ENCODE data around the gene FAS.

FAS gene

GRCh38 chr10:89047397-89047796, 56.8 kb downstream of the FAS start:
- no peak for DNase-seq

- DNase-seq = no peak
These were observed 61.0 kb downstream of the FAS start for GRCh38 chr10:89051593-89051992.

GRCh38 chr10:89053555-89053954, 63.0 kb downstream of the FAS start:
- DNase-seq = no peak

GRCh38 chr10:89055159-89055558, 64.6 kb downstream of the FAS start:
- DNase-seq = no peak

GRCh38 chr10:89062861-89063260, 72.3 kb downstream of the FAS start:
- no peak for DNase-seq

GRCh38 chr10:89063465-89063864, 72.9 kb downstream of the FAS start:
- DNase-seq = no peak

GRCh38 chr10:89064748-89065147, 74.2 kb downstream of the FAS start:
- no peak for DNase-seq
